HepG2 (cell line): ENCODE results near the gene VIT. TPM values are rescaled to one million over a fixed set of nuclear protein-coding genes. Genes with fewer than 3 reads are reported as not detected.

Experiments
- DRAP1 ChIP-seq: IDR thresholded peaks from 2 replicates; pipeline ENCODE4 v1.6.1; 2016; ENCODE audit warnings: missing genetic modification reagents, missing compliant biosample characterization
- FOXP4 ChIP-seq: sonication (generic); formaldehyde crosslinking; IDR thresholded peaks from 2 replicates; pipeline ENCODE4 v1.4.0; 2020; ENCODE audit warnings: missing genetic modification reagents
- ISX ChIP-seq: sonication (generic); formaldehyde crosslinking; conservative IDR thresholded peaks from 2 replicates; pipeline ENCODE4 v1.5.0; 2020; ENCODE audit warnings: missing genetic modification reagents
- KLF12 ChIP-seq: sonication (generic); formaldehyde crosslinking; IDR thresholded peaks from 2 replicates; pipeline ENCODE4 v1.4.0; 2020; ENCODE audit warnings: missing genetic modification reagents, borderline replicate concordance
- MTF2 ChIP-seq: sonication (generic); formaldehyde crosslinking; IDR thresholded peaks from 2 replicates; pipeline ENCODE4 v1.5.0; 2020; ENCODE audit warnings: missing genetic modification reagents, borderline replicate concordance
- TCF7L2 ChIP-seq: IDR thresholded peaks from 2 replicates; pipeline ENCODE4 v1.6.1; 2011; ENCODE audit warnings: mild to moderate bottlenecking, low read depth, low read length, moderate library complexity
- TEAD3 ChIP-seq: optimal IDR thresholded peaks from 2 replicates; pipeline ENCODE3; 2016; ENCODE audit warnings: borderline replicate concordance
- WIZ ChIP-seq: sonication (generic); formaldehyde crosslinking; IDR thresholded peaks from 2 replicates; pipeline ENCODE4 v1.5.1; 2020; ENCODE audit warnings: mild to moderate bottlenecking, missing genetic modification reagents
- ZMAT5 ChIP-seq: sonication (generic); formaldehyde crosslinking; IDR thresholded peaks from 2 replicates; pipeline ENCODE4 v1.5.0; 2020; ENCODE audit warnings: mild to moderate bottlenecking, low read depth, missing genetic modification reagents, borderline replicate concordance
- ZNF430 ChIP-seq: sonication (generic); formaldehyde crosslinking; IDR thresholded peaks from 2 replicates; pipeline ENCODE4 v1.9.0; 2021; ENCODE audit warnings: mild to moderate bottlenecking, missing genetic modification reagents
- ZNF501 ChIP-seq: sonication (generic); formaldehyde crosslinking; IDR thresholded peaks from 2 replicates; pipeline ENCODE4 v1.5.1; 2020; ENCODE audit warnings: mild to moderate bottlenecking, moderate library complexity, missing genetic modification reagents
- ZNF7 ChIP-seq: IDR thresholded peaks from 2 replicates; pipeline ENCODE4 v1.6.1; 2016; ENCODE audit warnings: missing biosample characterization, missing genetic modification reagents
- ZNF773 ChIP-seq: sonication (generic); formaldehyde crosslinking; IDR thresholded peaks from 2 replicates; pipeline ENCODE4 v1.4.0; 2020; ENCODE audit warnings: missing genetic modification reagents, borderline replicate concordance
- polyA plus RNA-seq, 8 experiments: library from polyadenylated mRNA; depleted of rRNA in 3 of 8; stranded (reverse) in 7 of 8; unstranded in 1 of 8; fragments of >200 nt; fragmentation: Illumina TruSeq in 4 of 8; extraction: Trizol in 4 of 8; gene quantifications; 2 replicates each; pipeline versions ENCODE4 v1.2.1 to v1.2.3, GENCODE V29; 2011 to 2016; ENCODE audit warnings: low read depth in 4 of 8, missing spikeins in 1 of 8, mixed read lengths in 1 of 8; ENCODE audit not compliant: insufficient read depth in 1 of 8
- total RNA-seq, 5 experiments: library from RNA; depleted of rRNA; stranded (reverse); fragments of >200 nt; fragmentation: Illumina TruSeq; extraction: Trizol; gene quantifications; 2 replicates each; pipeline ENCODE4 v1.2.3, GENCODE V29; 2016; ENCODE audit warnings: low read depth in 1 of 5

VIT gene
- total and polyA plus RNA-seq, 2 of the 13 experiments (the other 11 are each of a cell fraction or from before 2014, with no cell fraction given) = not detected

- TF ChIP-seq ZNF430 (CRISPR knock-in tag) = no peak
- TF ChIP-seq TCF7L2 = no peak
- no peak for TF ChIP-seq KLF12
- peak; percentile 51 for TF ChIP-seq TEAD3
- TF ChIP-seq DRAP1 (CRISPR knock-in tag) = no peak
- TF ChIP-seq ISX = no peak
- no peak for TF ChIP-seq WIZ (CRISPR knock-in tag)
- no peak for TF ChIP-seq ZMAT5 (CRISPR knock-in tag)
- no peak for TF ChIP-seq FOXP4 (CRISPR knock-in tag)
- no peak for TF ChIP-seq MTF2
- no peak for TF ChIP-seq ZNF7 (CRISPR knock-in tag)
- no peak for TF ChIP-seq ZNF773 (CRISPR knock-in tag)
- TF ChIP-seq ZNF501 (CRISPR knock-in tag) = no peak
Observed at GRCh38 chr2:36657703-36658102, 38.8 kb upstream of the VIT start (continued).
